Uterus (tissue), 2 donors: Measurements from ENCODE around the gene RBM4B.

Experiments used
- POLR2A ChIP-seq, 2 donors: fragments of 450-650 bp; IDR thresholded peaks; one replicate each; pipeline ENCODE4 v1.6.1; 2016; ENCODE audit warnings: antibody characterized with exemption in 2 of 2, mild to moderate bottlenecking in 1 of 2, moderate library complexity in 1 of 2
- TF ChIP-seq, protein P1 (sequence below), 4 experiments: fragments of 200-600 bp in 2 of 4; fragments of 450-650 bp in 2 of 4; sonication (generic) in 2 of 4; IDR thresholded peaks; one replicate each; pipeline ENCODE4 v1.5.1; 2016 to 2019; ENCODE audit warnings: antibody characterized with exemption in 4 of 4, mild to moderate bottlenecking in 2 of 4, moderate library complexity in 1 of 4

DNA sequence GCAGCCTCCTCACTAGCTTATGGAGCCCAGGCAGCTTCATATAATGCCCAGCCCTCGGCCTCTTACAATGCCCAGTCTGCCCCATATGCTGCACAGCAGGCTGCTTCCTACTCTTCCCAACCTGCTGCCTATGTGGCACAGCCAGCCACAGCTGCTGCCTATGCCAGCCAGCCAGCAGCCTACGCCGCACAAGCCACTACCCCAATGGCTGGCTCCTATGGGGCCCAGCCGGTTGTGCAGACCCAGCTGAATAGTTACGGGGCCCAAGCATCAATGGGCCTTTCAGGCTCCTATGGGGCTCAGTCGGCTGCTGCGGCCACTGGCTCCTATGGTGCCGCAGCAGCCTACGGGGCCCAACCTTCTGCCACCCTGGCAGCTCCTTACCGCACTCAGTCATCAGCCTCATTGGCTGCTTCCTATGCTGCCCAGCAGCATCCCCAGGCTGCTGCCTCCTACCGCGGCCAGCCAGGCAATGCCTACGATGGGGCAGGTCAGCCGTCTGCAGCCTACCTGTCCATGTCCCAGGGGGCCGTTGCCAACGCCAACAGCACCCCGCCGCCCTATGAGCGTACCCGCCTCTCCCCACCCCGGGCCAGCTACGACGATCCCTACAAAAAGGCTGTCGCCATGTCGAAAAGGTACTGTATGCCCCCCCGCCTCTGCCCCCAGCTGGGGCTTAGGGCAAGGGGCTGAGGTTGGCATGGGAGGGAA lies 52.5 kb downstream of the RBM4B start:
- no peak for TF ChIP-seq POLR2A (IDR thresholded peaks at IDR 0.05)
- TF ChIP-seq, protein P1, sequence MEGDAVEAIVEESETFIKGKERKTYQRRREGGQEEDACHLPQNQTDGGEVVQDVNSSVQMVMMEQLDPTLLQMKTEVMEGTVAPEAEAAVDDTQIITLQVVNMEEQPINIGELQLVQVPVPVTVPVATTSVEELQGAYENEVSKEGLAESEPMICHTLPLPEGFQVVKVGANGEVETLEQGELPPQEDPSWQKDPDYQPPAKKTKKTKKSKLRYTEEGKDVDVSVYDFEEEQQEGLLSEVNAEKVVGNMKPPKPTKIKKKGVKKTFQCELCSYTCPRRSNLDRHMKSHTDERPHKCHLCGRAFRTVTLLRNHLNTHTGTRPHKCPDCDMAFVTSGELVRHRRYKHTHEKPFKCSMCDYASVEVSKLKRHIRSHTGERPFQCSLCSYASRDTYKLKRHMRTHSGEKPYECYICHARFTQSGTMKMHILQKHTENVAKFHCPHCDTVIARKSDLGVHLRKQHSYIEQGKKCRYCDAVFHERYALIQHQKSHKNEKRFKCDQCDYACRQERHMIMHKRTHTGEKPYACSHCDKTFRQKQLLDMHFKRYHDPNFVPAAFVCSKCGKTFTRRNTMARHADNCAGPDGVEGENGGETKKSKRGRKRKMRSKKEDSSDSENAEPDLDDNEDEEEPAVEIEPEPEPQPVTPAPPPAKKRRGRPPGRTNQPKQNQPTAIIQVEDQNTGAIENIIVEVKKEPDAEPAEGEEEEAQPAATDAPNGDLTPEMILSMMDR (IDR thresholded peaks at IDR 0.05) = no peak
